HepG2 (cell line): ENCODE data around the gene OSBPL2. TPM values are rescaled to one million over a fixed set of nuclear protein-coding genes. Genes with fewer than 3 reads are reported as not detected.

Experiments used
- ATAC-seq: fragments of 200-7000 bp; cut with Tn5 transposase; 3 replicates; pipeline ENCODE4 v1.9.1; 2020; ENCODE audit warnings: mild to moderate bottlenecking, moderate library complexity
- BruUV-seq: library from RNA; stranded (reverse); fragments of 400-500 nt; replicated peaks from 2 replicates; lab custom pipeline; 2021; lab: Mats Ljungman, UMichigan
- CTCF ChIA-PET: fragments of 300-600 bp; formaldehyde crosslinking; extraction: SDS; loops from one replicate; lab custom pipeline; 2021; ENCODE audit warnings: low total read pairs, inconsistent platforms, low intra/inter-chr PET ratio; lab: Yijun Ruan, JAX
- POLR2A ChIA-PET: fragments of 350-600 bp; sonication (Branson Sonifier 250); formaldehyde crosslinking; loops from one replicate; lab custom pipeline; 2020; ENCODE audit warnings: antibody characterized with exemption, inconsistent platforms; lab: Yijun Ruan, JAX
- DNase-seq: peaks from one replicate; pipeline ENCODE4 v3.0.0-alpha.2; 2015; ENCODE audit warnings: low spot score
- FAIRE-seq: peaks from 3 replicates; lab custom pipeline; 2011; peaks lifted over from hg19 to GRCh38; lab: Jason Lieb, UNC
- H2AFZ ChIP-seq: one replicate; pipeline ENCODE4 v1.6.1; 2011; ENCODE audit warnings: low read length, inconsistent platforms
- H3K27ac ChIP-seq: fragments of 300-600 bp; 3 replicates; pipeline ENCODE4 v1.8.0; 2011; ENCODE audit warnings: mixed run types, mild to moderate bottlenecking, mixed read lengths, low read length, inconsistent platforms; ENCODE audit not compliant: insufficient read depth; ENCODE audit errors: extremely low read length
- H3K27me3 ChIP-seq, 2 experiments: fragments of 200-600 bp in 1 of 2; 2 replicates in 1 of 2; 3 replicates in 1 of 2; pipeline versions ENCODE4 v1.6.0 to v1.8.0; 2011; ENCODE audit warnings: low read length in 2 of 2, mild to moderate bottlenecking in 2 of 2, moderate library complexity in 2 of 2, inconsistent platforms in 1 of 2; ENCODE audit not compliant: insufficient read depth in 2 of 2, control insufficient read depth in 1 of 2
- H3K36me3 ChIP-seq, 2 experiments: fragments of 200-600 bp in 1 of 2; replicated peaks in 1 of 2; 2 replicates in 1 of 2; 3 replicates in 1 of 2; pipeline versions ENCODE4 v1.5.1 to v1.8.0; 2011; ENCODE audit warnings: low read length in 2 of 2, inconsistent platforms in 1 of 2; ENCODE audit not compliant: insufficient read depth in 2 of 2, control insufficient read depth in 1 of 2
- H3K4me1 ChIP-seq: 2 replicates; pipeline ENCODE4 v1.5.1; 2012; ENCODE audit warnings: low read length, inconsistent platforms; ENCODE audit not compliant: insufficient read depth
- H3K4me2 ChIP-seq: 2 replicates; pipeline ENCODE4 v1.6.0; 2011; ENCODE audit warnings: low read depth, low read length, inconsistent platforms
- H3K4me3 ChIP-seq, 3 experiments: fragments of 200-600 bp in 1 of 3; sonication (generic), shearing (Covaris generic) in 1 of 3; replicated peaks in 1 of 3; 2 replicates each; pipeline ENCODE4 v1.5.1; 2011 to 2016; ENCODE audit warnings: low read length in 3 of 3, inconsistent platforms in 2 of 3, low read depth in 2 of 3, mild to moderate bottlenecking in 2 of 3, control low read depth in 1 of 3, mixed read lengths in 1 of 3; ENCODE audit not compliant: insufficient read depth in 1 of 3
- H3K79me2 ChIP-seq: one replicate; pipeline ENCODE4 v1.6.1; 2011; ENCODE audit warnings: low read length, inconsistent platforms; ENCODE audit not compliant: insufficient read depth
- H3K9ac ChIP-seq: 2 replicates; pipeline ENCODE4 v1.6.0; 2011; ENCODE audit warnings: mild to moderate bottlenecking, low read depth, low read length, inconsistent platforms; ENCODE audit not compliant: insufficient read depth
- H3K9me3 ChIP-seq: 2 replicates; pipeline ENCODE4 v1.5.1; 2012; ENCODE audit warnings: mild to moderate bottlenecking, low read length
- H4K20me1 ChIP-seq: 2 replicates; pipeline ENCODE4 v1.6.0; 2011; ENCODE audit warnings: inconsistent platforms, mild to moderate bottlenecking, low read length, moderate library complexity; ENCODE audit not compliant: insufficient read depth
- AGO2 ChIP-seq: fragments of 200-400 bp; formaldehyde crosslinking; optimal IDR thresholded peaks from 2 replicates; pipeline ENCODE3; 2017; ENCODE audit warnings: mild to moderate bottlenecking, low read depth, low read length, moderate library complexity
- ARNTL ChIP-seq: sonication (generic); formaldehyde crosslinking; IDR thresholded peaks from 2 replicates; pipeline ENCODE4 v1.4.0; 2020; ENCODE audit warnings: mild to moderate bottlenecking, missing genetic modification reagents
- ASH2L ChIP-seq: fragments of 300-600, 200-600 bp; sonication (generic); IDR thresholded peaks from 2 replicates; pipeline ENCODE4 v1.7.0; 2017; ENCODE audit warnings: low read depth, mild to moderate bottlenecking, moderate library complexity, mixed read lengths, low read length; ENCODE audit not compliant: insufficient read length
- FOXJ3 ChIP-seq: sonication (generic); formaldehyde crosslinking; IDR thresholded peaks from 2 replicates; pipeline ENCODE4 v1.4.0; 2020; ENCODE audit warnings: missing genetic modification reagents, mild to moderate bottlenecking, borderline replicate concordance
- FUBP1 ChIP-seq: sonication (generic); formaldehyde crosslinking; IDR thresholded peaks from 2 replicates; pipeline ENCODE4 v1.5.1; 2020; ENCODE audit warnings: missing genetic modification reagents, mild to moderate bottlenecking, borderline replicate concordance
- HNRNPL ChIP-seq: fragments of 200-400 bp; formaldehyde crosslinking; IDR thresholded peaks from 2 replicates; pipeline ENCODE4 v1.6.1; 2017; ENCODE audit warnings: mild to moderate bottlenecking, low read depth, low read length
- PAF1 ChIP-seq: IDR thresholded peaks from 2 replicates; pipeline ENCODE4 v1.6.1; 2016; ENCODE audit warnings: missing genetic modification reagents, missing compliant biosample characterization
- PCBP1 ChIP-seq: fragments of 200-400 bp; formaldehyde crosslinking; IDR thresholded peaks from 2 replicates; pipeline ENCODE4 v1.6.1; 2017; ENCODE audit warnings: mild to moderate bottlenecking, low read depth, low read length, borderline replicate concordance
- PHB2 ChIP-seq: fragments of 450-650 bp; IDR thresholded peaks from 2 replicates; pipeline ENCODE4 v1.6.1; 2018; ENCODE audit not compliant: partially characterized antibody
- PHF8 ChIP-seq: sonication (generic); formaldehyde crosslinking; IDR thresholded peaks from 2 replicates; pipeline ENCODE4 v1.5.0; 2020; ENCODE audit warnings: missing genetic modification reagents
- POLR2G ChIP-seq: fragments of 200-400 bp; formaldehyde crosslinking; IDR thresholded peaks from 2 replicates; pipeline ENCODE4 v1.6.1; 2018; ENCODE audit warnings: mild to moderate bottlenecking, low read depth, low read length, moderate library complexity
- RBFOX2 ChIP-seq: fragments of 200-400 bp; formaldehyde crosslinking; IDR thresholded peaks from 2 replicates; pipeline ENCODE4 v1.6.1; 2017; ENCODE audit warnings: low read depth, mild to moderate bottlenecking, low read length
- SNAPC2 ChIP-seq: sonication (generic); formaldehyde crosslinking; IDR thresholded peaks from 2 replicates; pipeline ENCODE4 v1.8.1; 2022; ENCODE audit warnings: mild to moderate bottlenecking, missing genetic modification reagents
- TBX2 ChIP-seq: sonication (generic); formaldehyde crosslinking; IDR thresholded peaks from 2 replicates; pipeline ENCODE4 v1.5.0; 2020; ENCODE audit warnings: missing genetic modification reagents, mild to moderate bottlenecking, borderline replicate concordance
- TOE1 ChIP-seq: sonication (generic); formaldehyde crosslinking; IDR thresholded peaks from 2 replicates; pipeline ENCODE4 v1.4.0; 2020; ENCODE audit warnings: mild to moderate bottlenecking, missing genetic modification reagents
- WGBS: methylation state at CpG from one replicate; pipeline ENCODE4 v1.1.6; 2017; ENCODE audit warnings: low lambda C conversion rate; 5-methylcytosine and 5-hydroxymethylcytosine counted together
- in situ Hi-C: cut with HindIII; loops from 2 replicates; pipeline ENCODE4 v1.10.0; 2017; ENCODE audit warnings: low pct_unique_long_range_greater_than_20kb; ENCODE audit not compliant: extremely low pct_ligation_motif_present
- intact Hi-C: fragments of 100-400 bp; cut with micrococcal nuclease; formaldehyde crosslinking; loops from one replicate; pipeline ENCODE4 v1.10.0; 2022; ENCODE audit not compliant: unreplicated experiment
- polyA plus RNA-seq, 8 experiments: library from polyadenylated mRNA; depleted of rRNA in 3 of 8; stranded (reverse) in 7 of 8; unstranded in 1 of 8; fragments of >200 nt; fragmentation: Illumina TruSeq in 4 of 8; extraction: Trizol in 4 of 8; gene quantifications; 2 replicates each; pipeline versions ENCODE4 v1.2.1 to v1.2.3, GENCODE V29; 2011 to 2016; ENCODE audit warnings: low read depth in 4 of 8, missing spikeins in 1 of 8, mixed read lengths in 1 of 8; ENCODE audit not compliant: insufficient read depth in 1 of 8
- total RNA-seq, 5 experiments: library from RNA; depleted of rRNA; stranded (reverse); fragments of >200 nt; fragmentation: Illumina TruSeq; extraction: Trizol; gene quantifications; 2 replicates each; pipeline ENCODE4 v1.2.3, GENCODE V29; 2016; ENCODE audit warnings: low read depth in 1 of 5
- TF ChIP-seq, protein P1 (sequence below): IDR thresholded peaks from 2 replicates; pipeline ENCODE4 v1.6.1; 2016; ENCODE audit warnings: missing compliant biosample characterization, missing genetic modification reagents, borderline replicate concordance

OSBPL2 gene
- total and polyA plus RNA-seq, 2 of the 13 experiments (the other 11 are each of a cell fraction or from before 2014, with no cell fraction given), result 18.5 to 37.4 TPM

- FAIRE-seq, result no peak
- 99% methylated on average over 16 of the region's 16 CpGs for WGBS
- in situ Hi-C loops, result no loop called here
Measured at GRCh38 chr20:62322492-62323041, 84.2 kb downstream of the OSBPL2 start.

DNA sequence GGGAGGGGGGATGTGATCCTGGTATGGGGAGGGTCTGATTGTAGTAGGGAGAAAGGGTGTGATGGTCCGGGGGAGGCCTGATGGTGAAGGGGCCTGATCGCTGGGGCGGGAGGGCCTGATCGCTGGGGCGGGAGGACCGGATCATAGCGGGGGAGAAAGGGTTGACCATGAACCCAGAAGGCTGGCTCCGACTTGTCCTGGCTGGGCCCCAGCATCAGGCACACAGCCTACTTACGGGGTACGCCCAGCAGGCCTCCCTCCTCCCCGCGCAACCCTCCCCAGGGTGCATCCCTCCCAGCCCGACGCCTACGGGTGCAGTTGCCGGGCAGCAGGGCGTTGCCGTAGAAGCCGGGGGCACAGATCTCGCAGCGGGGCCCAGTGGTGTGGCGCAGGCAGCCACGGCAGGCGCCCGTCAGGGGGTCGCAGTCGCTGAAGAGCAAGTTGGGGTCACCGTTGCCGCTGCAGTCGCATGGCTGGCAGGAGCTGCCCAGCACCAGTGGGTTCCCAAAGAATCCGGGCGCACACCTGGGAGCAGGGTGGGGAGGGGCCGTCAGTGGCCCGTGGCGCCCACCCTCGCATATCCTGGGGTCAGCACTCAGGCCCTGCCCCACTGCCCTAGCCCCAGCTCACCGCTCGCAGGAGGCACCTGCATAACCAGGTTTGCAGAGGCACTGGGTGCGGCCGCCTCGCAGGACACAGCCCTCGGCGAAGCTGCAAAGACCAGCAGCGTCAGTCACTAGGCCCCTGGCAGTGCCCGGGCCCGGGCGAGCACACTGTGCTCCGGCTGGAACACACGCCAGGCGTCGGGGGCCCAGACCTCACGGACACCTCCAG lies 85.0 kb downstream of the OSBPL2 start:
- DNase-seq (no peak), FAIRE-seq (no peak), ATAC-seq (no peak)
- WGBS, result 95% methylated on average over 51 of the region's 52 CpGs
- Histone ChIP-seq H3K79me2 (no peaks in the 10 kb centered on the region), H3K27me3 (no peaks in the 10 kb centered on the region), H3K27ac (no peak overlapping the region), H2AFZ (no peak overlapping the region), H3K36me3 (peaks cover 48 to 78% of the 10 kb centered on the region in 2 experiments), H3K9me3 (no peaks in the 10 kb centered on the region), H3K9ac (no peak overlapping the region), H3K4me1 (no peaks in the 10 kb centered on the region), H3K4me3 (no peak overlapping the region), H3K4me2 (no peak overlapping the region), H4K20me1 (peaks cover 4% of the 10 kb centered on the region; the same call in 1 of the 2 replicates)
- ChIA-PET POLR2A (no interaction called here), CTCF (no interaction called here)
- TF ChIP-seq RBFOX2, result peak; percentile 48; the same call in 1 of the 2 replicates
- TF ChIP-seq HNRNPL, result 0 out of 2 replicates have a peak, but pooled peaks have one; percentile 62
- no peak for TF ChIP-seq FUBP1 (CRISPR knock-in tag)
- no peak for TF ChIP-seq ASH2L
- no peak for TF ChIP-seq PHF8
- TF ChIP-seq TBX2 (CRISPR knock-in tag), result no peak
- TF ChIP-seq PAF1, result no peak
- peak; percentile 53 for TF ChIP-seq AGO2
- TF ChIP-seq, protein P1, sequence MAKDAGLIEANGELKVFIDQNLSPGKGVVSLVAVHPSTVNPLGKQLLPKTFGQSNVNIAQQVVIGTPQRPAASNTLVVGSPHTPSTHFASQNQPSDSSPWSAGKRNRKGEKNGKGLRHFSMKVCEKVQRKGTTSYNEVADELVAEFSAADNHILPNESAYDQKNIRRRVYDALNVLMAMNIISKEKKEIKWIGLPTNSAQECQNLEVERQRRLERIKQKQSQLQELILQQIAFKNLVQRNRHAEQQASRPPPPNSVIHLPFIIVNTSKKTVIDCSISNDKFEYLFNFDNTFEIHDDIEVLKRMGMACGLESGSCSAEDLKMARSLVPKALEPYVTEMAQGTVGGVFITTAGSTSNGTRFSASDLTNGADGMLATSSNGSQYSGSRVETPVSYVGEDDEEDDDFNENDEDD, result peak; percentile 14; the same call in 1 of the 2 replicates
- in situ Hi-C loops (no loop called here), intact Hi-C loops (no loop called here)
- no TSS peak for BruUV-seq

More at GRCh38 chr20:62322492-62323041, 84.2 kb downstream of the OSBPL2 start:
- Histone ChIP-seq H3K36me3 (peaks cover 42 to 71% of the 10 kb centered on the region in 2 experiments), H3K4me3 (no peak overlapping the region), H4K20me1 (peaks cover 4% of the 10 kb centered on the region; the same call in 1 of the 2 replicates), H3K4me2 (no peak overlapping the region), H2AFZ (no peak overlapping the region), H3K27me3 (no peaks in the 10 kb centered on the region), H3K9me3 (no peaks in the 10 kb centered on the region), H3K79me2 (no peaks in the 10 kb centered on the region), H3K9ac (no peak overlapping the region), H3K4me1 (no peaks in the 10 kb centered on the region), H3K27ac (no peak overlapping the region)
- no TSS peak for BruUV-seq
- no peak for ATAC-seq
- intact Hi-C loops, result no loop called here
- DNase-seq, result no peak
- ChIA-PET POLR2A (no interaction called here), CTCF (interaction anchor here (0.7 kb wide), 1 partner anchor 54 kb away, joined by 3 read pairs; no protein-coding TSS in a partner anchor)
- TF ChIP-seq TOE1 (no peak), PHB2 (no peak), POLR2G (0 out of 2 replicates have a peak, but pooled peaks have one; percentile 8), PCBP1 (0 out of 2 replicates have a peak, but pooled peaks have one; percentile 7), FOXJ3 (CRISPR knock-in tag) (no peak), ARNTL (no peak), SNAPC2 (no peak)
